WTC11 (cell line): ENCODE measurements around the gene OR6C68. TPM values are rescaled to one million over a fixed set of nuclear protein-coding genes. Genes with fewer than 3 reads are reported as not detected.
"Not testable (repeated sequence)": the region's sequence is repeated elsewhere in the genome, so short reads cannot be mapped to it uniquely, and the experiment has no call there.

ENCODE experiments used
- ATAC-seq: fragments of 200-7000 bp; cut with Tn5 transposase; 2 replicates; pipeline ENCODE4 v1.10.0; 2021; ENCODE audit warnings: mild to moderate bottlenecking, moderate library complexity
- CTCF ChIA-PET: fragments of 300-600 bp; sonication (Branson Sonifier 250); formaldehyde crosslinking; loops from one replicate; lab custom pipeline; 2021; ENCODE audit warnings: antibody characterized with exemption; lab: Charles Lee
- POLR2A ChIA-PET: fragments of 350-600 bp; sonication (Branson Sonifier 250); formaldehyde crosslinking; loops from one replicate; lab custom pipeline; 2021; ENCODE audit warnings: antibody characterized with exemption; lab: Charles Lee
- DNase-seq: peaks from one replicate; pipeline ENCODE4 v3.0.0; 2021; ENCODE audit warnings: low spot score
- H3K27ac Mint-ChIP-seq: 2 replicates; pipeline ENCODE4 v1.8.0; 2021; ENCODE audit warnings: mixed read lengths
- H3K27me3 Mint-ChIP-seq: 2 replicates; pipeline ENCODE4 v1.8.0; 2021; ENCODE audit warnings: low read depth, mild to moderate bottlenecking, moderate library complexity, mixed read lengths
- H3K36me3 Mint-ChIP-seq: 2 replicates; pipeline ENCODE4 v1.8.0; 2021; ENCODE audit warnings: mixed read lengths
- H3K4me1 Mint-ChIP-seq: 2 replicates; pipeline ENCODE4 v1.8.0; 2022; ENCODE audit warnings: mixed read lengths
- H3K4me3 Mint-ChIP-seq: 2 replicates; pipeline ENCODE4 v1.8.0; 2021; ENCODE audit warnings: mild to moderate bottlenecking, moderate library complexity, mixed read lengths
- H3K9me3 Mint-ChIP-seq: 2 replicates; pipeline ENCODE4 v1.8.0; 2021; ENCODE audit warnings: mixed read lengths
- ATF2 ChIP-seq: sonication (generic); formaldehyde crosslinking; IDR thresholded peaks from 2 replicates; pipeline ENCODE4 v1.8.1; 2022; ENCODE audit warnings: low read depth, missing genetic modification reagents, borderline replicate concordance
- CBFB ChIP-seq: sonication (generic); formaldehyde crosslinking; IDR thresholded peaks from 2 replicates; pipeline ENCODE4 v1.8.1; 2022; ENCODE audit warnings: mild to moderate bottlenecking, low read depth, missing genetic modification reagents
- CREB1 ChIP-seq: sonication (generic); formaldehyde crosslinking; IDR thresholded peaks from 2 replicates; pipeline ENCODE4 v1.8.0; 2023; ENCODE audit warnings: mild to moderate bottlenecking, missing genetic modification reagents
- JAZF1 ChIP-seq: fragments of 250-450 bp; sonication (Bioruptor Pico); IDR thresholded peaks from 2 replicates; pipeline ENCODE4 v1.9.0; 2021; ENCODE audit warnings: moderate library complexity, mild to moderate bottlenecking, inconsistent platforms
- KAT7 ChIP-seq: sonication (generic); formaldehyde crosslinking; IDR thresholded peaks from 2 replicates; pipeline ENCODE4 v1.8.1; 2023; ENCODE audit warnings: missing genetic modification reagents, mild to moderate bottlenecking, borderline replicate concordance
- NFE2L1 ChIP-seq: sonication (generic); formaldehyde crosslinking; IDR thresholded peaks from 2 replicates; pipeline ENCODE4 v1.8.1; 2023; ENCODE audit warnings: missing genetic modification reagents
- NR3C1 ChIP-seq: sonication (generic); formaldehyde crosslinking; conservative IDR thresholded peaks from 2 replicates; pipeline ENCODE4 v1.8.1; 2023; ENCODE audit warnings: low read depth, mild to moderate bottlenecking, missing genetic modification reagents
- RELA ChIP-seq: sonication (generic); formaldehyde crosslinking; IDR thresholded peaks from 2 replicates; pipeline ENCODE4 v1.8.1; 2022; ENCODE audit warnings: missing genetic modification reagents, mild to moderate bottlenecking, borderline replicate concordance
- SMAD4 ChIP-seq: sonication (generic); formaldehyde crosslinking; IDR thresholded peaks from 2 replicates; pipeline ENCODE4 v1.8.0; 2022; ENCODE audit warnings: mild to moderate bottlenecking, missing genetic modification reagents
- SOX15 ChIP-seq: fragments of 250-450 bp; sonication (Bioruptor Pico); IDR thresholded peaks from 2 replicates; pipeline ENCODE4 v1.9.0; 2021; ENCODE audit warnings: mild to moderate bottlenecking
- TEAD1 ChIP-seq: sonication (generic); formaldehyde crosslinking; IDR thresholded peaks from 2 replicates; pipeline ENCODE4 v1.8.0; 2022; ENCODE audit warnings: mild to moderate bottlenecking, missing genetic modification reagents
- ZBTB43 ChIP-seq: sonication (generic); formaldehyde crosslinking; IDR thresholded peaks from 2 replicates; pipeline ENCODE4 v1.8.1; 2023; ENCODE audit warnings: mild to moderate bottlenecking, missing genetic modification reagents
- ZNF317 ChIP-seq: sonication (generic); formaldehyde crosslinking; IDR thresholded peaks from 2 replicates; pipeline ENCODE4 v1.8.1; 2023; ENCODE audit warnings: low read depth, mild to moderate bottlenecking, moderate library complexity, missing genetic modification reagents, borderline replicate concordance
- total RNA-seq: library from RNA; stranded (reverse); gene quantifications from 3 replicates; pipeline ENCODE4 v1.2.3, GENCODE V29; 2021
- TF ChIP-seq, protein P1 (sequence below): fragments of 250-450 bp; sonication (Bioruptor Pico); IDR thresholded peaks from 2 replicates; pipeline ENCODE4 v1.9.0; 2021; ENCODE audit warnings: mild to moderate bottlenecking, borderline replicate concordance
- TF ChIP-seq, protein P2 (sequence below): sonication (generic); formaldehyde crosslinking; IDR thresholded peaks from 2 replicates; pipeline ENCODE4 v1.8.1; 2023; ENCODE audit warnings: mild to moderate bottlenecking, missing genetic modification reagents, borderline replicate concordance
- TF ChIP-seq, protein P3 (sequence below): sonication (generic); formaldehyde crosslinking; IDR thresholded peaks from 2 replicates; pipeline ENCODE4 v1.8.1; 2023; ENCODE audit warnings: mild to moderate bottlenecking, missing genetic modification reagents, moderate library complexity

OR6C68 gene
- total RNA-seq, 1 experiment from 2014 or later, result not detected

DNA sequence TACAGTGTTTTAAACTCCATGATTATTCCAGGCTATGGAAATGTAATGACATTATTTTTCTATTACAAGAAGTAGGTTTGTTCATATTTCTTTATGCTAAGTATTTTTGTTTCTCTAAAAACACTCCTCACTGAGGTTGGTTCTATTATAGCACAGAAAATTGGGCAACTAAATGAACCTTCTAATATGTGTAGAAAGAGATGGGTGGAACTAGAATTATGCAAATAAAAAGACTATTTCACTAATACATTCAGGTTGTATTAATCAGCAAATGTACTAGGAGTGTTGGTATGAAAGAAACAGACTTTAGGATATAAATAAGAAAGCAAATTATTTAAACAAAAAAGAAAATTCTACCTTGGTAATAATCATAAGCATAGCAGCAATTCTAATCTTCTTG is 43.4 kb upstream of the OR6C68 start:
- no peak for TF ChIP-seq CREB1
- TF ChIP-seq NR3C1, result no peak
- no peak for TF ChIP-seq JAZF1
- TF ChIP-seq, protein P1, sequence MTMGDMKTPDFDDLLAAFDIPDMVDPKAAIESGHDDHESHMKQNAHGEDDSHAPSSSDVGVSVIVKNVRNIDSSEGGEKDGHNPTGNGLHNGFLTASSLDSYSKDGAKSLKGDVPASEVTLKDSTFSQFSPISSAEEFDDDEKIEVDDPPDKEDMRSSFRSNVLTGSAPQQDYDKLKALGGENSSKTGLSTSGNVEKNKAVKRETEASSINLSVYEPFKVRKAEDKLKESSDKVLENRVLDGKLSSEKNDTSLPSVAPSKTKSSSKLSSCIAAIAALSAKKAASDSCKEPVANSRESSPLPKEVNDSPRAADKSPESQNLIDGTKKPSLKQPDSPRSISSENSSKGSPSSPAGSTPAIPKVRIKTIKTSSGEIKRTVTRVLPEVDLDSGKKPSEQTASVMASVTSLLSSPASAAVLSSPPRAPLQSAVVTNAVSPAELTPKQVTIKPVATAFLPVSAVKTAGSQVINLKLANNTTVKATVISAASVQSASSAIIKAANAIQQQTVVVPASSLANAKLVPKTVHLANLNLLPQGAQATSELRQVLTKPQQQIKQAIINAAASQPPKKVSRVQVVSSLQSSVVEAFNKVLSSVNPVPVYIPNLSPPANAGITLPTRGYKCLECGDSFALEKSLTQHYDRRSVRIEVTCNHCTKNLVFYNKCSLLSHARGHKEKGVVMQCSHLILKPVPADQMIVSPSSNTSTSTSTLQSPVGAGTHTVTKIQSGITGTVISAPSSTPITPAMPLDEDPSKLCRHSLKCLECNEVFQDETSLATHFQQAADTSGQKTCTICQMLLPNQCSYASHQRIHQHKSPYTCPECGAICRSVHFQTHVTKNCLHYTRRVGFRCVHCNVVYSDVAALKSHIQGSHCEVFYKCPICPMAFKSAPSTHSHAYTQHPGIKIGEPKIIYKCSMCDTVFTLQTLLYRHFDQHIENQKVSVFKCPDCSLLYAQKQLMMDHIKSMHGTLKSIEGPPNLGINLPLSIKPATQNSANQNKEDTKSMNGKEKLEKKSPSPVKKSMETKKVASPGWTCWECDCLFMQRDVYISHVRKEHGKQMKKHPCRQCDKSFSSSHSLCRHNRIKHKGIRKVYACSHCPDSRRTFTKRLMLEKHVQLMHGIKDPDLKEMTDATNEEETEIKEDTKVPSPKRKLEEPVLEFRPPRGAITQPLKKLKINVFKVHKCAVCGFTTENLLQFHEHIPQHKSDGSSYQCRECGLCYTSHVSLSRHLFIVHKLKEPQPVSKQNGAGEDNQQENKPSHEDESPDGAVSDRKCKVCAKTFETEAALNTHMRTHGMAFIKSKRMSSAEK (CRISPR knock-in tag), result no peak
- TF ChIP-seq RELA (CRISPR knock-in tag), result no peak
- TF ChIP-seq ZBTB43, result no peak
- TF ChIP-seq TEAD1, result no peak
- no peak for TF ChIP-seq SMAD4 (CRISPR knock-in tag)
- TF ChIP-seq KAT7 (CRISPR knock-in tag), result no peak

DNA sequence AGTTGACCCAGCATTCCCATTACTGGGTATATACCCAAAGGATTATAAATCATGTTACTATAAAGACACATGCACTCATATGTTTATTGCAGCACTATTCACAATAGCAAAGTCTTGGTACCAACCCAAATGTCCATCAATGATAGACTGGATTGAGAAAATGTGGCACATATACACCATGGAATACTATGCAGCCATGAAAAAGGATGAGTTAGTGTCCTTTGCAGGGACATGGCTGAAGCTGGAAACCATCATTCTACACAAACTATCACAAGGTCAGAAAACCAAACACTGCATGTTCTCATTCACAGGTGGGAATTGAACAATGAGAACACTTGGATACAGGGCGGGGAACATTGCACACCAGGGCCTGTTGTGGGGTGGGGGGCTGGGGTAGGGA is 27.3 kb upstream of the OR6C68 start:
- ATAC-seq, H3K27me3 Mint-ChIP-seq, POLR2A ChIA-PET, H3K27ac Mint-ChIP-seq, H3K9me3 Mint-ChIP-seq, H3K4me3 Mint-ChIP-seq, H3K36me3 Mint-ChIP-seq, H3K4me1 Mint-ChIP-seq, DNase-seq: not testable (repeated sequence)
- CTCF ChIA-PET, result interaction anchor here (0.6 kb wide), 1 partner anchor 182 kb away, joined by 4 read pairs; no protein-coding TSS in a partner anchor

More for the DNA sequence above, 43.4 kb upstream of the OR6C68 start:
- CTCF ChIA-PET, result no interaction called here
- Mint-ChIP-seq H3K9me3 (no peaks in the 10 kb centered on the region), H3K27ac (no peak overlapping the region), H3K27me3 (no peaks in the 10 kb centered on the region; the same call in 1 of the 2 replicates), H3K4me1 (no peaks in the 10 kb centered on the region), H3K36me3 (no peaks in the 10 kb centered on the region), H3K4me3 (no peak overlapping the region)
- no peak for ATAC-seq
- no peak for DNase-seq
- POLR2A ChIA-PET, result no interaction called here

GRCh38 chr12:55467836-55468235 is 24.3 kb upstream of the OR6C68 start:
- Mint-ChIP-seq H3K27me3 (no peaks in the 10 kb centered on the region), H3K9me3 (peaks cover 9% of the 10 kb centered on the region; the same call in 1 of the 2 replicates), H3K27ac (no peak overlapping the region), H3K4me1 (peaks cover 9% of the 10 kb centered on the region), H3K4me3 (no peak overlapping the region), H3K36me3 (0 out of 2 replicates have a peak, but pooled peaks cover 5% of the 10 kb centered on the region)
- CTCF ChIA-PET, result no interaction called here
- POLR2A ChIA-PET, result no interaction called here
- DNase-seq (no peak), ATAC-seq (no peak)
- TF ChIP-seq NFE2L1 (no peak), ATF2 (no peak), RELA (CRISPR knock-in tag) (no peak), JAZF1 (no peak), SOX15 (CRISPR knock-in tag) (no peak), ZNF317 (CRISPR knock-in tag) (no peak), CBFB (no peak)
- TF ChIP-seq, protein P2, sequence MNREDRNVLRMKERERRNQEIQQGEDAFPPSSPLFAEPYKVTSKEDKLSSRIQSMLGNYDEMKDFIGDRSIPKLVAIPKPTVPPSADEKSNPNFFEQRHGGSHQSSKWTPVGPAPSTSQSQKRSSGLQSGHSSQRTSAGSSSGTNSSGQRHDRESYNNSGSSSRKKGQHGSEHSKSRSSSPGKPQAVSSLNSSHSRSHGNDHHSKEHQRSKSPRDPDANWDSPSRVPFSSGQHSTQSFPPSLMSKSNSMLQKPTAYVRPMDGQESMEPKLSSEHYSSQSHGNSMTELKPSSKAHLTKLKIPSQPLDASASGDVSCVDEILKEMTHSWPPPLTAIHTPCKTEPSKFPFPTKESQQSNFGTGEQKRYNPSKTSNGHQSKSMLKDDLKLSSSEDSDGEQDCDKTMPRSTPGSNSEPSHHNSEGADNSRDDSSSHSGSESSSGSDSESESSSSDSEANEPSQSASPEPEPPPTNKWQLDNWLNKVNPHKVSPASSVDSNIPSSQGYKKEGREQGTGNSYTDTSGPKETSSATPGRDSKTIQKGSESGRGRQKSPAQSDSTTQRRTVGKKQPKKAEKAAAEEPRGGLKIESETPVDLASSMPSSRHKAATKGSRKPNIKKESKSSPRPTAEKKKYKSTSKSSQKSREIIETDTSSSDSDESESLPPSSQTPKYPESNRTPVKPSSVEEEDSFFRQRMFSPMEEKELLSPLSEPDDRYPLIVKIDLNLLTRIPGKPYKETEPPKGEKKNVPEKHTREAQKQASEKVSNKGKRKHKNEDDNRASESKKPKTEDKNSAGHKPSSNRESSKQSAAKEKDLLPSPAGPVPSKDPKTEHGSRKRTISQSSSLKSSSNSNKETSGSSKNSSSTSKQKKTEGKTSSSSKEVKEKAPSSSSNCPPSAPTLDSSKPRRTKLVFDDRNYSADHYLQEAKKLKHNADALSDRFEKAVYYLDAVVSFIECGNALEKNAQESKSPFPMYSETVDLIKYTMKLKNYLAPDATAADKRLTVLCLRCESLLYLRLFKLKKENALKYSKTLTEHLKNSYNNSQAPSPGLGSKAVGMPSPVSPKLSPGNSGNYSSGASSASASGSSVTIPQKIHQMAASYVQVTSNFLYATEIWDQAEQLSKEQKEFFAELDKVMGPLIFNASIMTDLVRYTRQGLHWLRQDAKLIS (CRISPR knock-in tag), result no peak
- TF ChIP-seq, protein P3, sequence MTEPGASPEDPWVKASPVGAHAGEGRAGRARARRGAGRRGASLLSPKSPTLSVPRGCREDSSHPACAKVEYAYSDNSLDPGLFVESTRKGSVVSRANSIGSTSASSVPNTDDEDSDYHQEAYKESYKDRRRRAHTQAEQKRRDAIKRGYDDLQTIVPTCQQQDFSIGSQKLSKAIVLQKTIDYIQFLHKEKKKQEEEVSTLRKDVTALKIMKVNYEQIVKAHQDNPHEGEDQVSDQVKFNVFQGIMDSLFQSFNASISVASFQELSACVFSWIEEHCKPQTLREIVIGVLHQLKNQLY (CRISPR knock-in tag), result no peak
